K562 (cell line): ENCODE results near the gene GRIA4. TPM values are rescaled to one million over a fixed set of nuclear protein-coding genes. Genes with fewer than 3 reads are reported as not detected.

Source experiments
- ATAC-seq: fragments of 200-7000 bp; cut with Tn5 transposase; 3 replicates; pipeline ENCODE4 v1.9.1; 2020; ENCODE audit warnings: moderate library complexity
- BruUV-seq: library from RNA; stranded (reverse); fragments of 400-500 nt; replicated peaks from 2 replicates; lab custom pipeline; 2021; lab: Mats Ljungman, UMichigan
- CTCF ChIA-PET: fragments of 300-600 bp; formaldehyde crosslinking; extraction: SDS; loops from one replicate; lab custom pipeline; 2021; ENCODE audit warnings: low intra/inter-chr PET ratio; lab: Yijun Ruan, JAX
- POLR2A ChIA-PET: fragments of 300-600, 350-650 bp; sonication (Branson Sonifier 250); formaldehyde crosslinking; extraction: SDS; loops from one replicate; lab custom pipeline; 2021; ENCODE audit warnings: antibody characterized with exemption, inconsistent platforms; lab: Yijun Ruan, JAX
- DNase-seq, 4 experiments: peaks; one replicate each; pipeline versions ENCODE4 v3.0.0 to v3.0.0-alpha.2; 2011 to 2018; ENCODE audit warnings: low spot score in 3 of 4, mixed read lengths in 3 of 4; ENCODE audit errors: extremely low read depth in 1 of 4
- FAIRE-seq: peaks from 2 replicates; lab custom pipeline; 2011; peaks lifted over from hg19 to GRCh38; lab: Jason Lieb, UNC
- H2AFZ ChIP-seq: 2 replicates; pipeline ENCODE4 v1.6.0; 2011; ENCODE audit warnings: low read depth, low read length, control low read depth, inconsistent platforms
- H3K27ac ChIP-seq: fragments of 200-600 bp; 3 replicates; pipeline ENCODE4 v1.8.0; 2011; ENCODE audit warnings: low read depth, mild to moderate bottlenecking, control low read depth, inconsistent platforms, low read length, moderate library complexity, mixed read lengths; ENCODE audit errors: extremely low read depth
- H3K27me3 ChIP-seq, 2 experiments: fragments of 300-600 bp in 1 of 2; 2 replicates in 1 of 2; 3 replicates in 1 of 2; pipeline versions ENCODE4 v1.6.0 to v1.8.0; 2011; ENCODE audit warnings: inconsistent platforms in 2 of 2, low read length in 2 of 2, mild to moderate bottlenecking in 1 of 2, mixed read lengths in 1 of 2, moderate library complexity in 1 of 2; ENCODE audit not compliant: control insufficient read depth in 2 of 2, insufficient read depth in 2 of 2
- H3K36me3 ChIP-seq: fragments of 300-600 bp; 3 replicates; pipeline ENCODE4 v1.8.0; 2011; ENCODE audit warnings: mild to moderate bottlenecking, low read length, inconsistent platforms; ENCODE audit not compliant: control insufficient read depth, insufficient read depth
- H3K4me1 ChIP-seq, 2 experiments: fragments of 200-600 bp in 1 of 2; replicated peaks in 1 of 2; 2 replicates in 1 of 2; 3 replicates in 1 of 2; pipeline versions ENCODE4 v1.5.1 to v1.8.0; 2011; ENCODE audit warnings: inconsistent platforms in 2 of 2, low read length in 2 of 2, mild to moderate bottlenecking in 1 of 2, mixed read lengths in 1 of 2, moderate library complexity in 1 of 2; ENCODE audit not compliant: control insufficient read depth in 2 of 2, insufficient read depth in 2 of 2
- H3K4me2 ChIP-seq: 2 replicates; pipeline ENCODE4 v1.6.1; 2011; ENCODE audit warnings: low read length, control low read depth, inconsistent platforms, mixed read lengths; ENCODE audit not compliant: insufficient read depth
- H3K4me3 ChIP-seq: fragments of 200-600 bp; sonication (generic), shearing (Covaris generic); 2 replicates; pipeline ENCODE4 v1.5.1; 2016; ENCODE audit warnings: control low read depth, inconsistent platforms
- H3K79me2 ChIP-seq: fragments of 200-600 bp; 3 replicates; pipeline ENCODE4 v1.8.0; 2011; ENCODE audit warnings: low read length, inconsistent platforms; ENCODE audit not compliant: control insufficient read depth, insufficient read depth
- H3K9ac ChIP-seq, 2 experiments: 2 replicates each; pipeline versions ENCODE4 v1.6.0 to v1.6.1; 2011; ENCODE audit warnings: low read depth in 2 of 2, low read length in 2 of 2, control low read depth in 1 of 2, inconsistent platforms in 1 of 2, mild to moderate bottlenecking in 1 of 2, mixed read lengths in 1 of 2; ENCODE audit not compliant: insufficient read depth in 1 of 2
- H3K9me1 ChIP-seq: one replicate; pipeline ENCODE4 v1.6.0; 2011; ENCODE audit warnings: inconsistent platforms, mild to moderate bottlenecking, low read length, moderate library complexity; ENCODE audit not compliant: control insufficient read depth, insufficient read depth
- H3K9me3 ChIP-seq: replicated peaks from 2 replicates; pipeline ENCODE4 v1.5.1; 2011; ENCODE audit warnings: low read depth, low read length, inconsistent platforms; ENCODE audit not compliant: control insufficient read depth, insufficient read depth
- H4K20me1 ChIP-seq: replicated peaks from 2 replicates; pipeline ENCODE4 v1.6.1; 2011; ENCODE audit warnings: low read length, inconsistent platforms, mixed read lengths; ENCODE audit not compliant: control insufficient read depth, insufficient read depth
- DNMT1 ChIP-seq: fragments of 450-650 bp; IDR thresholded peaks from 2 replicates; pipeline ENCODE4 v1.6.1; 2016; ENCODE audit warnings: antibody characterized with exemption, mild to moderate bottlenecking
- ELK1 ChIP-seq: sonication (generic); formaldehyde crosslinking; IDR thresholded peaks from 2 replicates; pipeline ENCODE4 v1.8.1; 2022; ENCODE audit warnings: missing genetic modification reagents
- L3MBTL2 ChIP-seq: fragments of 450-650 bp; IDR thresholded peaks from 2 replicates; pipeline ENCODE4 v1.6.1; 2016; ENCODE audit warnings: mild to moderate bottlenecking, moderate library complexity
- POLR2G ChIP-seq: fragments of 200-400 bp; formaldehyde crosslinking; IDR thresholded peaks from 2 replicates; pipeline ENCODE4 v1.6.1; 2017; ENCODE audit warnings: low read depth, mild to moderate bottlenecking, antibody characterized with exemption, low read length, moderate library complexity
- SRSF9 ChIP-seq: fragments of 200-400 bp; formaldehyde crosslinking; IDR thresholded peaks from 2 replicates; pipeline ENCODE4 v1.6.1; 2017; ENCODE audit warnings: low read depth, low read length, borderline replicate concordance
- ZNF197 ChIP-seq: fragments of 200-800 bp; sonication (Bioruptor generic); IDR thresholded peaks from 2 replicates; pipeline ENCODE4 v1.6.1; 2016; ENCODE audit warnings: low read depth, missing genetic modification characterization, missing compliant biosample characterization
- ZNF445 ChIP-seq: fragments of 250-450 bp; sonication (Bioruptor Pico); IDR thresholded peaks from 2 replicates; pipeline ENCODE4 v1.4.0; 2020; ENCODE audit warnings: low read depth, mild to moderate bottlenecking, moderate library complexity
- WGBS: fragments of 100-300 bp; shearing (Covaris generic); methylation state at CpG from one replicate; pipeline ENCODE4 v1.1.6; 2016; ENCODE audit warnings: low coverage, mixed read lengths; ENCODE audit not compliant: insufficient coverage; ENCODE audit errors: missing lambda C conversion rate; 5-methylcytosine and 5-hydroxymethylcytosine counted together
- in situ Hi-C: fragments of 300-500 bp; cut with MboI; formaldehyde crosslinking; loops from 4 replicates; pipeline ENCODE4 v1.15.0; 2018; ENCODE audit warnings: inconsistent platforms, mixed read lengths
- intact Hi-C: fragments of 100-400 bp; cut with micrococcal nuclease; formaldehyde crosslinking; loops from 2 replicates; pipeline ENCODE4 v1.14.2; 2022
- polyA plus RNA-seq, 8 experiments: library from polyadenylated mRNA; depleted of rRNA in 4 of 8; stranded (reverse) in 5 of 8; unstranded in 3 of 8; fragments of >200 nt; fragmentation: Nextera tagmentation in 2 of 8; fragmentation: Illumina TruSeq in 1 of 8; extraction: Ambion mirVana in 2 of 8; extraction: Trizol in 1 of 8; gene quantifications; 2 replicates each; pipeline versions ENCODE4 v1.2.1 to v1.2.3, GENCODE V29; 2011 to 2014; ENCODE audit warnings: inconsistent platforms in 1 of 8, missing spikeins in 1 of 8
- total RNA-seq, 7 experiments: library from RNA; depleted of rRNA in 6 of 7; stranded (reverse); fragments of >200 nt in 6 of 7; fragmentation: Illumina TruSeq in 2 of 7; extraction: Trizol in 2 of 7; gene quantifications; 2 replicates each; pipeline versions ENCODE4 v1.2.1 to v1.2.3, GENCODE V29; 2011 to 2021; ENCODE audit warnings: low replicate concordance in 1 of 7
- TF ChIP-seq, protein P1 (sequence below), 2 experiments: fragments of 450-650 bp in 1 of 2; IDR thresholded peaks; 2 replicates each; pipeline ENCODE4 v1.6.1; 2011 to 2017; ENCODE audit warnings: low read depth in 2 of 2, antibody characterized with exemption in 1 of 2, borderline replicate concordance in 1 of 2, low read length in 1 of 2, mild to moderate bottlenecking in 1 of 2, mixed read lengths in 1 of 2; ENCODE audit not compliant: control insufficient read depth in 1 of 2

GRIA4 gene
- total and polyA plus RNA-seq, 9 of the 15 experiments (the other 6 are each of a cell fraction or from before 2014, with no cell fraction given): not detected

DNA sequence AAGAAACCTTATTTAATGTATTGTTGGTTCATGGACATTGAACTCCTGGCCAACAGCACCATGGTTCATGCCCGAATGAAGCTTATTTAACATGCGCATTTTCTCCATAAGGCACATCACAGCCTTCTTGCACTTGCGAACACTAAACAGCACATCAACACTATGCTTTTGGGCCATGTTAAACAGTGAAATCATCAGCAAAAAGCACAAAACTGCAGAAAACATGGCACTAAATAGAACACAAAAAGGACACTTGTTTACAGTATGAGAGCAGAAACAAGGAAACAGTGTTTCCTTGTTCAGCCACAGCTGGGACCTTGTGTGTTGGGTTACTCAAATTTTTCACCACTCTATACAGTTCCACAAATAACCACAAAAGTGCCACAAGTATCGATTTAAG lies 289.9 kb downstream of the GRIA4 start (continued):
- no peak for TF ChIP-seq ELK1 (CRISPR knock-in tag)
- no peak for TF ChIP-seq POLR2G
- no peak for TF ChIP-seq L3MBTL2
- TF ChIP-seq SRSF9: no peak
- TF ChIP-seq ZNF445: no peak

DNA sequence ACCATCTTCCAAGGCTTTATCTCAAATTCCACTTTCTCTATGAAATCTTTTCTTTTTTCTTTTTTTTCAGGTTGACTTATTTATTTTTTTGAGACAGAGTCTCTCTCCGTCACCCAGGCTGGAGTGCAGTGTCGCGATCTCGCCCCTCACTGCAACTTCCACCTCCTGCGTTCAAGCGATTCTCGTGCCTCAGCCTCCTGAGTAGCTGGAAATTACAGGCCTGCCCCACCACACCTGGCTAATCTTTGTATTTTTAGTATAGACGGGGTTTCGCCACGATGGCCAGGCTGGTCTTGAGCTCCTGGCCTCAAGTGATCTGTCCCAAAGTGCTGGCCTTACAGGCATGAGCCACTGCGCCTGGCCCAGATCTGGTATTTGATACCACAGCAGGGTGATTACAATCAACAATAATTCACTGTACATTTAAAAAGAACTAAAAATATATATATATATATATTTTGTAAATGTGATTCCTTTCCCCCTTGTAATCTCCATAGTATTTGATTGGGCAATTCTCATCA lies 290.7 kb downstream of the GRIA4 start:
- POLR2A ChIA-PET: no interaction called here
- ATAC-seq: no peak
- WGBS: 1% methylated on average over 11 of the region's 11 CpGs
- no peaks in the 10 kb centered on the region for H4K20me1 ChIP-seq
- H3K4me3 ChIP-seq: no peak overlapping the region
- H3K79me2 ChIP-seq: no peaks in the 10 kb centered on the region
- H3K9ac ChIP-seq: no peak overlapping the region
- no peak for FAIRE-seq
- no TSS peak for BruUV-seq
- intact Hi-C loops (no loop called here), in situ Hi-C loops (no loop called here)
- CTCF ChIA-PET: no interaction called here
- DNase-seq: no peak
- no peak overlapping the region for H3K4me2 ChIP-seq
- H3K9me3 ChIP-seq: no peaks in the 10 kb centered on the region
- no peaks in the 10 kb centered on the region for H3K4me1 ChIP-seq
- H3K36me3 ChIP-seq: no peaks in the 10 kb centered on the region
- TF ChIP-seq, protein P1, sequence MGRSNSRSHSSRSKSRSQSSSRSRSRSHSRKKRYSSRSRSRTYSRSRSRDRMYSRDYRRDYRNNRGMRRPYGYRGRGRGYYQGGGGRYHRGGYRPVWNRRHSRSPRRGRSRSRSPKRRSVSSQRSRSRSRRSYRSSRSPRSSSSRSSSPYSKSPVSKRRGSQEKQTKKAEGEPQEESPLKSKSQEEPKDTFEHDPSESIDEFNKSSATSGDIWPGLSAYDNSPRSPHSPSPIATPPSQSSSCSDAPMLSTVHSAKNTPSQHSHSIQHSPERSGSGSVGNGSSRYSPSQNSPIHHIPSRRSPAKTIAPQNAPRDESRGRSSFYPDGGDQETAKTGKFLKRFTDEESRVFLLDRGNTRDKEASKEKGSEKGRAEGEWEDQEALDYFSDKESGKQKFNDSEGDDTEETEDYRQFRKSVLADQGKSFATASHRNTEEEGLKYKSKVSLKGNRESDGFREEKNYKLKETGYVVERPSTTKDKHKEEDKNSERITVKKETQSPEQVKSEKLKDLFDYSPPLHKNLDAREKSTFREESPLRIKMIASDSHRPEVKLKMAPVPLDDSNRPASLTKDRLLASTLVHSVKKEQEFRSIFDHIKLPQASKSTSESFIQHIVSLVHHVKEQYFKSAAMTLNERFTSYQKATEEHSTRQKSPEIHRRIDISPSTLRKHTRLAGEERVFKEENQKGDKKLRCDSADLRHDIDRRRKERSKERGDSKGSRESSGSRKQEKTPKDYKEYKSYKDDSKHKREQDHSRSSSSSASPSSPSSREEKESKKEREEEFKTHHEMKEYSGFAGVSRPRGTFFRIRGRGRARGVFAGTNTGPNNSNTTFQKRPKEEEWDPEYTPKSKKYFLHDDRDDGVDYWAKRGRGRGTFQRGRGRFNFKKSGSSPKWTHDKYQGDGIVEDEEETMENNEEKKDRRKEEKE (IDR thresholded peaks at IDR 0.05; ENCODE audit: borderline replicate concordance in 1 of 2, control insufficient read depth in 1 of 2, low read depth in 2 of 2, low read length in 1 of 2): no peak
- no peak for TF ChIP-seq DNMT1
- no peak for TF ChIP-seq ZNF197 (CRISPR knock-in tag)
- no peak overlapping the region for H2AFZ ChIP-seq
- H3K9me1 ChIP-seq: no peaks in the 10 kb centered on the region
- no peaks in the 10 kb centered on the region for H3K27me3 ChIP-seq
- no peak overlapping the region for H3K27ac ChIP-seq
